WTC11 (cell line): ENCODE measurements around the gene BEX2. TPM values are rescaled to one million over a fixed set of nuclear protein-coding genes. Genes with fewer than 3 reads are reported as not detected.

Experiments
- ATAC-seq: fragments of 200-7000 bp; cut with Tn5 transposase; 2 replicates; pipeline ENCODE4 v1.10.0; 2021; ENCODE audit warnings: mild to moderate bottlenecking, moderate library complexity
- CTCF ChIA-PET: fragments of 300-600 bp; sonication (Branson Sonifier 250); formaldehyde crosslinking; loops from one replicate; lab custom pipeline; 2021; ENCODE audit warnings: antibody characterized with exemption; lab: Charles Lee
- POLR2A ChIA-PET: fragments of 350-600 bp; sonication (Branson Sonifier 250); formaldehyde crosslinking; loops from one replicate; lab custom pipeline; 2021; ENCODE audit warnings: antibody characterized with exemption; lab: Charles Lee
- DNase-seq: peaks from one replicate; pipeline ENCODE4 v3.0.0; 2021; ENCODE audit warnings: low spot score
- H3K27ac Mint-ChIP-seq: 2 replicates; pipeline ENCODE4 v1.8.0; 2021; ENCODE audit warnings: mixed read lengths
- H3K27me3 Mint-ChIP-seq: 2 replicates; pipeline ENCODE4 v1.8.0; 2021; ENCODE audit warnings: low read depth, mild to moderate bottlenecking, moderate library complexity, mixed read lengths
- H3K36me3 Mint-ChIP-seq: 2 replicates; pipeline ENCODE4 v1.8.0; 2021; ENCODE audit warnings: mixed read lengths
- H3K4me1 Mint-ChIP-seq: 2 replicates; pipeline ENCODE4 v1.8.0; 2022; ENCODE audit warnings: mixed read lengths
- H3K4me3 Mint-ChIP-seq: 2 replicates; pipeline ENCODE4 v1.8.0; 2021; ENCODE audit warnings: mild to moderate bottlenecking, moderate library complexity, mixed read lengths
- H3K9me3 Mint-ChIP-seq: 2 replicates; pipeline ENCODE4 v1.8.0; 2021; ENCODE audit warnings: mixed read lengths
- ATF6 ChIP-seq: sonication (generic); formaldehyde crosslinking; IDR thresholded peaks from 2 replicates; pipeline ENCODE4 v1.8.1; 2023; ENCODE audit warnings: mild to moderate bottlenecking, missing genetic modification reagents
- CDX4 ChIP-seq: fragments of 250-450 bp; sonication (Bioruptor Pico); IDR thresholded peaks from 2 replicates; pipeline ENCODE4 v1.9.0; 2021; ENCODE audit warnings: moderate library complexity, mild to moderate bottlenecking, inconsistent platforms, borderline replicate concordance
- CREM ChIP-seq: sonication (generic); formaldehyde crosslinking; IDR thresholded peaks from 2 replicates; pipeline ENCODE4 v1.8.1; 2022; ENCODE audit warnings: mild to moderate bottlenecking, missing genetic modification reagents, moderate library complexity
- ERG ChIP-seq: fragments of 250-450 bp; sonication (Bioruptor Pico); IDR thresholded peaks from 2 replicates; pipeline ENCODE4 v1.8.0; 2021; ENCODE audit warnings: mild to moderate bottlenecking
- FOXJ3 ChIP-seq: sonication (generic); formaldehyde crosslinking; IDR thresholded peaks from 2 replicates; pipeline ENCODE4 v1.9.0; 2021; ENCODE audit warnings: missing genetic modification reagents, mild to moderate bottlenecking, borderline replicate concordance
- HMGA2 ChIP-seq: fragments of 250-450 bp; sonication (Bioruptor Pico); IDR thresholded peaks from 2 replicates; pipeline ENCODE4 v1.4.0; 2021; ENCODE audit warnings: mild to moderate bottlenecking, moderate library complexity
- HMGXB4 ChIP-seq: sonication (generic); formaldehyde crosslinking; IDR thresholded peaks from 2 replicates; pipeline ENCODE4 v1.8.1; 2023; ENCODE audit warnings: mild to moderate bottlenecking, moderate library complexity, missing genetic modification reagents
- JUN ChIP-seq: sonication (generic); formaldehyde crosslinking; IDR thresholded peaks from 2 replicates; pipeline ENCODE4 v1.8.0; 2023; ENCODE audit warnings: mild to moderate bottlenecking, missing genetic modification reagents
- KAT7 ChIP-seq: sonication (generic); formaldehyde crosslinking; IDR thresholded peaks from 2 replicates; pipeline ENCODE4 v1.8.1; 2023; ENCODE audit warnings: missing genetic modification reagents, mild to moderate bottlenecking, borderline replicate concordance
- MXD4 ChIP-seq: fragments of 250-450 bp; sonication (Bioruptor Pico); IDR thresholded peaks from 2 replicates; pipeline ENCODE4 v1.8.0; 2021; ENCODE audit warnings: mild to moderate bottlenecking, moderate library complexity, borderline replicate concordance
- NR2C2 ChIP-seq: sonication (generic); formaldehyde crosslinking; IDR thresholded peaks from 2 replicates; pipeline ENCODE4 v1.8.0; 2022; ENCODE audit warnings: mild to moderate bottlenecking, missing genetic modification reagents
- OVOL2 ChIP-seq: fragments of 250-450 bp; sonication (Bioruptor Pico); IDR thresholded peaks from 2 replicates; pipeline ENCODE4 v1.9.0; 2021; ENCODE audit warnings: mild to moderate bottlenecking, borderline replicate concordance
- PREB ChIP-seq: sonication (generic); formaldehyde crosslinking; IDR thresholded peaks from 2 replicates; pipeline ENCODE4 v1.8.1; 2022; ENCODE audit warnings: mild to moderate bottlenecking, missing genetic modification reagents, moderate library complexity, borderline replicate concordance
- PRRX2 ChIP-seq: fragments of 250-450 bp; sonication (Bioruptor Pico); IDR thresholded peaks from 2 replicates; pipeline ENCODE4 v1.8.0; 2021; ENCODE audit warnings: mild to moderate bottlenecking
- RELA ChIP-seq: sonication (generic); formaldehyde crosslinking; IDR thresholded peaks from 2 replicates; pipeline ENCODE4 v1.8.1; 2022; ENCODE audit warnings: missing genetic modification reagents, mild to moderate bottlenecking, borderline replicate concordance
- RORB ChIP-seq: fragments of 250-450 bp; sonication (Bioruptor Pico); IDR thresholded peaks from 2 replicates; pipeline ENCODE4 v1.9.0; 2021; ENCODE audit warnings: mild to moderate bottlenecking
- SMAD3 ChIP-seq: sonication (generic); formaldehyde crosslinking; IDR thresholded peaks from 2 replicates; pipeline ENCODE4 v1.8.0; 2022; ENCODE audit warnings: missing genetic modification reagents, mild to moderate bottlenecking, borderline replicate concordance
- SOX15 ChIP-seq: fragments of 250-450 bp; sonication (Bioruptor Pico); IDR thresholded peaks from 2 replicates; pipeline ENCODE4 v1.9.0; 2021; ENCODE audit warnings: mild to moderate bottlenecking
- TEAD1 ChIP-seq: sonication (generic); formaldehyde crosslinking; IDR thresholded peaks from 2 replicates; pipeline ENCODE4 v1.8.0; 2022; ENCODE audit warnings: mild to moderate bottlenecking, missing genetic modification reagents
- USF1 ChIP-seq: sonication (generic); formaldehyde crosslinking; IDR thresholded peaks from 2 replicates; pipeline ENCODE4 v1.8.0; 2022; ENCODE audit warnings: mild to moderate bottlenecking, missing genetic modification reagents
- USF2 ChIP-seq: sonication (generic); formaldehyde crosslinking; IDR thresholded peaks from 2 replicates; pipeline ENCODE4 v1.8.1; 2023; ENCODE audit warnings: mild to moderate bottlenecking, missing genetic modification reagents, moderate library complexity
- ZBTB43 ChIP-seq: sonication (generic); formaldehyde crosslinking; IDR thresholded peaks from 2 replicates; pipeline ENCODE4 v1.8.1; 2023; ENCODE audit warnings: mild to moderate bottlenecking, missing genetic modification reagents
- ZNF138 ChIP-seq: sonication (generic); formaldehyde crosslinking; conservative IDR thresholded peaks from 2 replicates; pipeline ENCODE4 v1.8.1; 2022; ENCODE audit warnings: mild to moderate bottlenecking, moderate library complexity, missing genetic modification reagents
- ZNF671 ChIP-seq: fragments of 250-450 bp; sonication (Bioruptor Pico); IDR thresholded peaks from 2 replicates; pipeline ENCODE4 v1.8.0; 2021; ENCODE audit warnings: mild to moderate bottlenecking
- total RNA-seq: library from RNA; stranded (reverse); gene quantifications from 3 replicates; pipeline ENCODE4 v1.2.3, GENCODE V29; 2021

Gene BEX2
- total RNA-seq, 1 experiment from 2014 or later = 30.6 TPM

GRCh38 chrX:103356130-103356798 is 45.5 kb upstream of the BEX2 start, which contains the start of gene TCEAL9:
Gene TCEAL9, plus strand, starts transcription at chrX:103356506. Its CDS starts 1,179 bp downstream, at chrX:103357685.
- POLR2A ChIA-PET = interaction anchor here (0.6 to 2.4 kb wide), 5 partner anchors 11 to 48 kb away, joined by 3 to 25 read pairs (median 4); partner anchors contain the start of gene BEX3
- H3K36me3 Mint-ChIP-seq = peaks cover 9% of the 10 kb centered on the region
- peaks cover 7% of the 10 kb centered on the region for H3K4me1 Mint-ChIP-seq
- CTCF ChIA-PET = interaction anchor here (1.2 to 1.5 kb wide), 3 partner anchors 11 to 108 kb away, joined by 4 to 11 read pairs (median 4); partner anchors contain the start of gene TCEAL7
- ATAC-seq (peak; percentile 78), DNase-seq (peak; percentile 36)
- peaks cover 3% of the 10 kb centered on the region; the same call in 1 of the 2 replicates for H3K27me3 Mint-ChIP-seq
- TF ChIP-seq HMGA2 (CRISPR knock-in tag) = no peak
- TF ChIP-seq PREB = no peak
- no peak for TF ChIP-seq OVOL2 (CRISPR knock-in tag)
- no peak for TF ChIP-seq TEAD1 (CRISPR knock-in tag)
- peak; percentile 48; the same call in 1 of the 2 replicates for TF ChIP-seq USF1
- TF ChIP-seq SOX15 (CRISPR knock-in tag) = no peak
- TF ChIP-seq ERG = no peak
- no peak for TF ChIP-seq SMAD3 (CRISPR knock-in tag)
- peak; percentile 74 for TF ChIP-seq USF2 (CRISPR knock-in tag)
- no peak for TF ChIP-seq ATF6
- TF ChIP-seq MXD4 (CRISPR knock-in tag) = no peak
- TF ChIP-seq ZNF671 (CRISPR knock-in tag) = no peak
- H3K9me3 Mint-ChIP-seq = no peaks in the 10 kb centered on the region
- H3K4me3 Mint-ChIP-seq = peak within 1 kb of the TSS; percentile 94
- peak within 1 kb of the TSS; percentile 98 for H3K27ac Mint-ChIP-seq

GRCh38 chrX:103347682-103348397 is 37.0 kb upstream of the BEX2 start:
- DNase-seq = peak; percentile 28
- Mint-ChIP-seq H3K4me3 (peak overlapping the region; percentile 66), H3K9me3 (no peaks in the 10 kb centered on the region), H3K4me1 (peaks cover 19% of the 10 kb centered on the region), H3K27me3 (peaks cover 24% of the 10 kb centered on the region), H3K36me3 (no peaks in the 10 kb centered on the region), H3K27ac (no peak overlapping the region)
- CTCF ChIA-PET = interaction anchor here (1.0 to 3.2 kb wide), 2 partner anchors 117 to 142 kb away, joined by 5 to 15 read pairs; no protein-coding TSS in a partner anchor
- ATAC-seq = peak; percentile 88
- POLR2A ChIA-PET = no interaction called here
- TF ChIP-seq CDX4 (CRISPR knock-in tag) = no peak
- TF ChIP-seq HMGXB4 (CRISPR knock-in tag) = no peak
- TF ChIP-seq ZBTB43 (CRISPR knock-in tag) = no peak
- no peak for TF ChIP-seq RELA (CRISPR knock-in tag)
- TF ChIP-seq CREM (CRISPR knock-in tag) = no peak
- TF ChIP-seq ZNF138 (CRISPR knock-in tag) = no peak
- TF ChIP-seq JUN (CRISPR knock-in tag) = no peak
- TF ChIP-seq TEAD1 (CRISPR knock-in tag) = no peak
- no peak for TF ChIP-seq KAT7
- TF ChIP-seq FOXJ3 = no peak
- no peak for TF ChIP-seq MXD4 (CRISPR knock-in tag)
- TF ChIP-seq PRRX2 (CRISPR knock-in tag) = no peak
- no peak for TF ChIP-seq RORB (CRISPR knock-in tag)
- no peak for TF ChIP-seq NR2C2
